ENCODE results near the gene GJA9.

The GJA9 gene

GRCh38 chr1:38832370-38832734 lies 49.0 kb downstream of the GJA9 start:
- in situ Hi-C loops (cut with HindIII; ENCODE audit: low sequenced_read_pairs): no loop called here

- in situ Hi-C loops (cut with HindIII; ENCODE audit: low sequenced_read_pairs): no loop called here
Measured at GRCh38 chr1:38831731-38832369, 49.5 kb downstream of the GJA9 start.

- in situ Hi-C loops (cut with HindIII; ENCODE audit: low sequenced_read_pairs): no loop called here
Measured at GRCh38 chr1:38829368-38829767, 52.0 kb downstream of the GJA9 start.

- in situ Hi-C loops (cut with HindIII; ENCODE audit: low sequenced_read_pairs): no loop called here
Measured at GRCh38 chr1:38827318-38827717, 54.1 kb downstream of the GJA9 start.

- in situ Hi-C loops (cut with HindIII; ENCODE audit: low sequenced_read_pairs): no loop called here
Measured at GRCh38 chr1:38826886-38827285, 54.5 kb downstream of the GJA9 start.

GRCh38 chr1:38826262-38826661 lies 55.1 kb downstream of the GJA9 start:
- in situ Hi-C loops (cut with HindIII; ENCODE audit: low sequenced_read_pairs): no loop called here
